CD14-positive monocyte (primary cell): ENCODE measurements around the gene COBLL1. TPM values are rescaled to one million over a fixed set of nuclear protein-coding genes. Genes with fewer than 3 reads are reported as not detected.

Experiments used
- DNase-seq, 3 donors: peaks; one replicate each; pipeline ENCODE4 v3.0.0-alpha.2; 2011 to 2022
- H2AFZ ChIP-seq: 2 replicates; pipeline ENCODE4 v1.6.0; 2012; ENCODE audit warnings: mild to moderate bottlenecking, low read depth, low read length, inconsistent platforms; ENCODE audit not compliant: insufficient read depth, poor library complexity, severe bottlenecking
- H3K27ac ChIP-seq, 2 donors: 1 replicate in 1 of 2; 2 replicates in 1 of 2; pipeline ENCODE4 v1.5.1; 2012 to 2013; ENCODE audit warnings: low read length in 2 of 2, control low read depth in 1 of 2, inconsistent platforms in 1 of 2, low read depth in 1 of 2, mild to moderate bottlenecking in 1 of 2
- H3K27me3 ChIP-seq, 2 donors: one replicate each; pipeline versions ENCODE4 v1.6.0 to v1.6.1; 2011 to 2013; ENCODE audit warnings: low read length in 2 of 2; ENCODE audit not compliant: control insufficient read depth in 2 of 2, insufficient read depth in 2 of 2
- H3K36me3 ChIP-seq, 2 donors: replicated peaks in 1 of 2; 1 replicate in 1 of 2; 2 replicates in 1 of 2; pipeline versions ENCODE4 v1.5.1 to v1.6.1; 2012 to 2013; ENCODE audit warnings: low read length in 2 of 2, control low read depth in 1 of 2, inconsistent platforms in 1 of 2, mild to moderate bottlenecking in 1 of 2; ENCODE audit not compliant: insufficient read depth in 2 of 2, control insufficient read depth in 1 of 2
- H3K4me1 ChIP-seq, 2 donors: 1 replicate in 1 of 2; 2 replicates in 1 of 2; pipeline versions ENCODE4 v1.5.1 to v1.6.1; 2012 to 2013; ENCODE audit warnings: low read length in 2 of 2, control low read depth in 1 of 2, inconsistent platforms in 1 of 2, mild to moderate bottlenecking in 1 of 2, moderate library complexity in 1 of 2; ENCODE audit not compliant: insufficient read depth in 2 of 2, control insufficient read depth in 1 of 2
- H3K4me2 ChIP-seq: replicated peaks from 2 replicates; pipeline ENCODE3; 2012; ENCODE audit warnings: low read length, moderate library complexity, mild to moderate bottlenecking; ENCODE audit not compliant: poor library complexity, severe bottlenecking; ENCODE audit errors: extremely low read depth
- H3K4me3 ChIP-seq, 3 experiments: fragments of 200-600 bp in 1 of 3; sonication (generic) in 1 of 3; replicated peaks in 1 of 3; 1 replicate in 2 of 3; 2 replicates in 1 of 3; pipeline ENCODE4 v1.5.1; 2011 to 2013; ENCODE audit warnings: low read length in 3 of 3, mild to moderate bottlenecking in 3 of 3, control low read depth in 2 of 3, low read depth in 2 of 3, inconsistent platforms in 1 of 3, moderate library complexity in 1 of 3
- H3K79me2 ChIP-seq: 2 replicates; pipeline ENCODE4 v1.6.0; 2012; ENCODE audit warnings: mild to moderate bottlenecking, control low read depth, inconsistent platforms, low read length, moderate library complexity; ENCODE audit not compliant: insufficient read depth
- H3K9ac ChIP-seq: 2 replicates; pipeline ENCODE4 v1.6.0; 2017; ENCODE audit warnings: low read length, mild to moderate bottlenecking; ENCODE audit not compliant: insufficient read depth, poor library complexity, severe bottlenecking
- H3K9me3 ChIP-seq, 2 donors: replicated peaks in 1 of 2; 1 replicate in 1 of 2; 2 replicates in 1 of 2; pipeline versions ENCODE4 v1.5.1 to v1.6.1; 2012 to 2013; ENCODE audit warnings: low read length in 2 of 2, control low read depth in 1 of 2; ENCODE audit not compliant: control insufficient read depth in 1 of 2, insufficient read depth in 1 of 2
- H4K20me1 ChIP-seq: 2 replicates; pipeline ENCODE4 v1.6.0; 2012; ENCODE audit warnings: mild to moderate bottlenecking, low read length, control low read depth, moderate library complexity; ENCODE audit not compliant: insufficient read depth
- H3K27ac Mint-ChIP-seq, 7 donors: one replicate each; pipeline ENCODE4 v1.8.0; 2020; ENCODE audit warnings: mild to moderate bottlenecking in 7 of 7, mixed read lengths in 7 of 7, moderate library complexity in 6 of 7, inconsistent platforms in 2 of 7
- H3K27me3 Mint-ChIP-seq, 3 donors: one replicate each; pipeline ENCODE4 v1.8.0; 2021 to 2022; ENCODE audit warnings: low read depth in 3 of 3, mild to moderate bottlenecking in 3 of 3, mixed read lengths in 3 of 3, moderate library complexity in 3 of 3, inconsistent platforms in 1 of 3
- H3K36me3 Mint-ChIP-seq, 2 donors: one replicate each; pipeline ENCODE4 v1.8.0; 2020; ENCODE audit warnings: mixed read lengths in 2 of 2, inconsistent platforms in 1 of 2, mild to moderate bottlenecking in 1 of 2
- H3K4me1 Mint-ChIP-seq: one replicate; pipeline ENCODE4 v1.8.0; 2020; ENCODE audit warnings: mild to moderate bottlenecking, mixed read lengths
- H3K4me3 Mint-ChIP-seq, 2 donors: one replicate each; pipeline ENCODE4 v1.8.0; 2020; ENCODE audit warnings: mild to moderate bottlenecking in 2 of 2, mixed read lengths in 2 of 2, moderate library complexity in 1 of 2
- H3K9me3 Mint-ChIP-seq, 7 donors: one replicate each; pipeline ENCODE4 v1.8.0; 2020 to 2022; ENCODE audit warnings: mixed read lengths in 7 of 7, mild to moderate bottlenecking in 6 of 7, moderate library complexity in 6 of 7, inconsistent platforms in 2 of 7
- WGBS: methylation state at CpG from one replicate; pipeline ENCODE4 v1.1.5; 2013; ENCODE audit warnings: missing lambda C conversion rate; ENCODE audit not compliant: insufficient coverage; 5-methylcytosine and 5-hydroxymethylcytosine counted together
- intact Hi-C, 2 donors: fragments of 100-400 bp; cut with micrococcal nuclease; formaldehyde crosslinking; loops; one replicate each; pipeline versions ENCODE4 v1.15.0 to v1.15.1; 2023
- polyA plus RNA-seq, 3 donors: library from polyadenylated mRNA; depleted of rRNA in 1 of 3; unstranded in 2 of 3; stranded (reverse) in 1 of 3; fragments of 300-500 nt in 2 of 3; fragments of >200 nt in 1 of 3; fragmentation: Illumina TruSeq in 2 of 3; gene quantifications; 1 replicate in 2 of 3; 2 replicates in 1 of 3; pipeline ENCODE4 v1.2.3, GENCODE V29; 2012 to 2021
- TF ChIP-seq, protein P1 (sequence below): fragments of 200-600 bp; IDR thresholded peaks from one replicate; pipeline ENCODE4 v1.8.0; 2022; ENCODE audit warnings: antibody characterized with exemption, mild to moderate bottlenecking

The COBLL1 gene
- polyA plus RNA-seq, 3 donors: 0.18 to 0.54 (median 0.24) TPM

DNA sequence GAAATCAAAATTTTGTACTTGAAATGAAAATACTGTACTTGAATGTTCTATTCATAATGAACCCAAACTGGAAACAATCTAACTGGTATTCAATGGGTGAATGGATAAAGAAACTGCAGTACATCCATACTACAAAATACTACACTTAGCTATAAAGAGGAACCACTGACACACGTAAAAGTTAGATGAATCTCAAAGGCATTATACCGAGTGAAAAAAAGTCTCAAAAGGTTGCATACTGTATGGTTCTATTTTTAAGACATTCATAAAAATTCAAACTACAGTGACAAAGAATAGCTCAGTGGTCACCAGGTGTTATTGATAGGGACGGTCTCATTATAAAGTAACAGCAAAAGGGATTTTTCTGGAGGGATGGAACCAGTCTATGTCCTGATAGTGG is 41.1 kb downstream of the COBLL1 start:
- Mint-ChIP-seq H3K36me3 (no peaks in the 10 kb centered on the region), H3K9me3 (peaks cover 0 to 7% (median 0%) of the 10 kb centered on the region in 7 donors), H3K4me1 (peaks cover 9% of the 10 kb centered on the region), H3K4me3 (no peak overlapping the region), H3K27ac (no peak overlapping the region), H3K27me3 (no peaks in the 10 kb centered on the region)
- H3K4me1 ChIP-seq: peaks cover 0 to 3% of the 10 kb centered on the region in 2 donors
- WGBS: no CpG with 5 or more reads among the region's 3 CpGs
- intact Hi-C loops: no loop called here
- H3K27ac ChIP-seq: no peak overlapping the region
- no peaks in the 10 kb centered on the region for H3K27me3 ChIP-seq
- TF ChIP-seq, protein P1, sequence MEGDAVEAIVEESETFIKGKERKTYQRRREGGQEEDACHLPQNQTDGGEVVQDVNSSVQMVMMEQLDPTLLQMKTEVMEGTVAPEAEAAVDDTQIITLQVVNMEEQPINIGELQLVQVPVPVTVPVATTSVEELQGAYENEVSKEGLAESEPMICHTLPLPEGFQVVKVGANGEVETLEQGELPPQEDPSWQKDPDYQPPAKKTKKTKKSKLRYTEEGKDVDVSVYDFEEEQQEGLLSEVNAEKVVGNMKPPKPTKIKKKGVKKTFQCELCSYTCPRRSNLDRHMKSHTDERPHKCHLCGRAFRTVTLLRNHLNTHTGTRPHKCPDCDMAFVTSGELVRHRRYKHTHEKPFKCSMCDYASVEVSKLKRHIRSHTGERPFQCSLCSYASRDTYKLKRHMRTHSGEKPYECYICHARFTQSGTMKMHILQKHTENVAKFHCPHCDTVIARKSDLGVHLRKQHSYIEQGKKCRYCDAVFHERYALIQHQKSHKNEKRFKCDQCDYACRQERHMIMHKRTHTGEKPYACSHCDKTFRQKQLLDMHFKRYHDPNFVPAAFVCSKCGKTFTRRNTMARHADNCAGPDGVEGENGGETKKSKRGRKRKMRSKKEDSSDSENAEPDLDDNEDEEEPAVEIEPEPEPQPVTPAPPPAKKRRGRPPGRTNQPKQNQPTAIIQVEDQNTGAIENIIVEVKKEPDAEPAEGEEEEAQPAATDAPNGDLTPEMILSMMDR: no peak
- no peak for DNase-seq
- no peak overlapping the region for H3K4me2 ChIP-seq
- no peaks in the 10 kb centered on the region for H3K79me2 ChIP-seq
- no peaks in the 10 kb centered on the region for H4K20me1 ChIP-seq
- H3K9me3 ChIP-seq: no peaks in the 10 kb centered on the region
- no peak overlapping the region for H3K4me3 ChIP-seq
- H2AFZ ChIP-seq: no peak overlapping the region
- H3K36me3 ChIP-seq: no peaks in the 10 kb centered on the region
- H3K9ac ChIP-seq: no peak overlapping the region

DNA sequence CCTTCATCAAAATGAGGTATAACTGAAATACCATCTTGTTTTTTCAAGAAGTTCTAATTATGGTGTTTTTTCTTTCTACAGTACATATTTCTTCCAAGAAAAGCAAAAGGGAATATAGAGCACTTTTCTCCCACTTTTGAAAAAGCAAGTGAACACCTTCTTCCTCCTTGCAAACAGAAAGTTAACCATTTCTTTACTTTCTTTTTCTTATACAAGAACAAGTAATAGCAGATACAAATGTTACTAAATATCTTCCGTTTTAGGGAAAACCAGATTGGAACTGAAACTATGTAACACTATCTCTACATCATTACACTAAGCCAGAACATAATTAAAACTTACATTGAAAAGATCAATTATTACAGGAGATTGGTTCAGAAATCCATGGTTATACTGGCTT is 44.0 kb downstream of the COBLL1 start:
- H3K9me3 Mint-ChIP-seq: peaks cover 0 to 4% (median 0%) of the 10 kb centered on the region in 7 donors
- Histone ChIP-seq H3K4me3 (no peak overlapping the region), H3K27ac (no peak overlapping the region), H4K20me1 (no peaks in the 10 kb centered on the region), H2AFZ (no peak overlapping the region), H3K36me3 (no peaks in the 10 kb centered on the region), H3K9ac (no peak overlapping the region), H3K9me3 (no peaks in the 10 kb centered on the region), H3K4me1 (peaks cover 0 to 3% of the 10 kb centered on the region in 2 donors), H3K4me2 (no peak overlapping the region), H3K27me3 (no peaks in the 10 kb centered on the region), H3K79me2 (no peaks in the 10 kb centered on the region)
- TF ChIP-seq, protein P1: no peak
- no CpG with 5 or more reads among the region's 1 CpG for WGBS
- intact Hi-C loops: no loop called here
- no peak overlapping the region for H3K27ac Mint-ChIP-seq
- H3K27me3 Mint-ChIP-seq: no peaks in the 10 kb centered on the region
- H3K4me1 Mint-ChIP-seq: peaks cover 9% of the 10 kb centered on the region
- H3K4me3 Mint-ChIP-seq: peak overlapping the region in 1 of 2 donors; percentile 33
- DNase-seq: no peak
- no peaks in the 10 kb centered on the region for H3K36me3 Mint-ChIP-seq
